ENCODE measurements around the gene HDAC8. TPM values are rescaled to one million over a fixed set of nuclear protein-coding genes. Genes with fewer than 3 reads are reported as not detected.

Gene HDAC8
- total RNA-seq (1 to 10 TPM; 5.8 to 6.8 TPM), total RNA-seq (2.3 to 23.8 (median 8.1) reads per million in 172 experiments)
- polyA plus RNA-seq (2013, experiment 1 of 2): 17.3 TPM
- 17.1 TPM for polyA plus RNA-seq (2013, experiment 2 of 2)

DNA sequence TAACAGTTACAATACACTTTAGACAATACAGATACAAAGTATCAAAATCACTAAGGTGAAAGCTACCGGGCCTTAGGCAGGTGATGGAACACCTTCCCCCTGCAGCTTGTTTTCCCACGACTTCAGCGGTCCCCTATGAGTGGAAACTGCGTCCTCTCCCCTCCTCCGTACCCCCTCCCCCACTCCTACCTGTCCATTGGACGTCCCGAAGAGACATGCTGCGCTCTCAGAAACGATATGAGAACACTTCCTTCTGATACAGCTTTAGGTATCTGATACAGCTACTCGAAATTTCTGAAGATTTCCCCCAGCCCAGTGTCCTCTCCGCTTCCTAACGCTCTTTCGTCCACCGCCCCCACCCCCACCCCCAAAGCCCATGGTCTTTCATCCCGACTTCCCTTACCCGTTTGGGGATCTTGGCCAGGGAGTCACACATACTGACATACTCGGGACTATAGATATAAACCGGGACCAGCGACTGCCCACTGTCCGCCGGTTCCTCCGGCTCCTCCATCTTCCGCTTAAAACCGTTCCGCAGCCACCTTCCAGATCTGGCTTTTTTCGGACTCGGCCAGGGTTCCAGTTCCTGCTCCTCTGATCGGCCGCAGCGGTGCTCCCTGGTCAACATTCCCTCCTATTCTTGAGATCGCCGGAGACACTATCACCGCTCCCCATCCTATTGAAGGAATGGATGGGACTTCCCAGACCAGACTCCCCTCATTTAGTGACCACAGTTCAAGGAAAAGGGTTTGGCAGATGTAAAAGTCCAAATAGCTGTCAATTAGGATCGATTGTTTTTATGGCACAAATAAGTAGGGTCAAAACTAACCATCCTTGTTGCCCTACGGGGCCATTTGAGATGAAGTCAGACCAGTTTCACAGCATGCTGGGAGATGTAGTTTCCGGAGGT, at the start of gene HDAC8:
Gene HDAC8 (minus strand): TSS at position 596 of the 910 bp plus-strand sequence. CDS start 82 bp downstream, at position 514.
- H3K4me3 ChIP-seq (ENCODE audit: low read length): peak within 1 kb of the TSS; percentile 88
- Mint-ChIP-seq H3K27ac (peak within 1 kb of the TSS; percentile 80), H3K36me3 (ENCODE audit: low read depth) (peaks cover 22% of the 10 kb centered on the region), H3K9me3 (no peaks in the 10 kb centered on the region), H3K4me1 (ENCODE audit: low read depth) (peaks cover 6% of the 10 kb centered on the region), H3K4me3 (peak within 1 kb of the TSS; percentile 97), H3K27me3 (no peaks in the 10 kb centered on the region)
- intact Hi-C loops (cut with DNase I, micrococcal nuclease): loop anchor here in 1 of 2 experiments (10.0 kb wide), 1 partner anchor 298 kb away; the partner anchor contains the start of gene RPS4X
- peak within 1 kb of the TSS in 1 of 2 donors; percentile 64 for H3K27ac ChIP-seq (ENCODE audit: low read depth in 1 of 2, low read length in 2 of 2)
- TF ChIP-seq, protein P1, sequence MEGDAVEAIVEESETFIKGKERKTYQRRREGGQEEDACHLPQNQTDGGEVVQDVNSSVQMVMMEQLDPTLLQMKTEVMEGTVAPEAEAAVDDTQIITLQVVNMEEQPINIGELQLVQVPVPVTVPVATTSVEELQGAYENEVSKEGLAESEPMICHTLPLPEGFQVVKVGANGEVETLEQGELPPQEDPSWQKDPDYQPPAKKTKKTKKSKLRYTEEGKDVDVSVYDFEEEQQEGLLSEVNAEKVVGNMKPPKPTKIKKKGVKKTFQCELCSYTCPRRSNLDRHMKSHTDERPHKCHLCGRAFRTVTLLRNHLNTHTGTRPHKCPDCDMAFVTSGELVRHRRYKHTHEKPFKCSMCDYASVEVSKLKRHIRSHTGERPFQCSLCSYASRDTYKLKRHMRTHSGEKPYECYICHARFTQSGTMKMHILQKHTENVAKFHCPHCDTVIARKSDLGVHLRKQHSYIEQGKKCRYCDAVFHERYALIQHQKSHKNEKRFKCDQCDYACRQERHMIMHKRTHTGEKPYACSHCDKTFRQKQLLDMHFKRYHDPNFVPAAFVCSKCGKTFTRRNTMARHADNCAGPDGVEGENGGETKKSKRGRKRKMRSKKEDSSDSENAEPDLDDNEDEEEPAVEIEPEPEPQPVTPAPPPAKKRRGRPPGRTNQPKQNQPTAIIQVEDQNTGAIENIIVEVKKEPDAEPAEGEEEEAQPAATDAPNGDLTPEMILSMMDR (IDR thresholded peaks at IDR 0.05): no peak
- ChIA-PET CTCF (interaction anchor here (1.0 kb wide), 1 partner anchor 295 kb away, joined by 4 read pairs; the partner anchor contains the start of gene RPS4X), POLR2A (interaction anchor here (1.3 kb wide), 1 partner anchor 295 kb away, joined by 3 read pairs; the partner anchor contains the start of gene RPS4X)
- no peaks in the 10 kb centered on the region for H3K9me3 ChIP-seq (ENCODE audit: control insufficient read depth in 1 of 2, insufficient read depth in 1 of 2, low read length in 2 of 2)
- DNase-seq: peak; percentile 7 to 79 (median 24)
- H3K36me3 ChIP-seq (ENCODE audit: insufficient read depth, low read length): peaks cover 12% of the 10 kb centered on the region
- no peaks in the 10 kb centered on the region for H3K4me1 ChIP-seq (ENCODE audit: insufficient read depth, low read length)
- ATAC-seq (ENCODE audit: poor library complexity): peak; percentile 83
- peaks cover 0 to 4% of the 10 kb centered on the region in 2 experiments for H3K27me3 ChIP-seq (ENCODE audit: control insufficient read depth in 1 of 2, insufficient read depth in 2 of 2, low read length in 2 of 2)

DNA sequence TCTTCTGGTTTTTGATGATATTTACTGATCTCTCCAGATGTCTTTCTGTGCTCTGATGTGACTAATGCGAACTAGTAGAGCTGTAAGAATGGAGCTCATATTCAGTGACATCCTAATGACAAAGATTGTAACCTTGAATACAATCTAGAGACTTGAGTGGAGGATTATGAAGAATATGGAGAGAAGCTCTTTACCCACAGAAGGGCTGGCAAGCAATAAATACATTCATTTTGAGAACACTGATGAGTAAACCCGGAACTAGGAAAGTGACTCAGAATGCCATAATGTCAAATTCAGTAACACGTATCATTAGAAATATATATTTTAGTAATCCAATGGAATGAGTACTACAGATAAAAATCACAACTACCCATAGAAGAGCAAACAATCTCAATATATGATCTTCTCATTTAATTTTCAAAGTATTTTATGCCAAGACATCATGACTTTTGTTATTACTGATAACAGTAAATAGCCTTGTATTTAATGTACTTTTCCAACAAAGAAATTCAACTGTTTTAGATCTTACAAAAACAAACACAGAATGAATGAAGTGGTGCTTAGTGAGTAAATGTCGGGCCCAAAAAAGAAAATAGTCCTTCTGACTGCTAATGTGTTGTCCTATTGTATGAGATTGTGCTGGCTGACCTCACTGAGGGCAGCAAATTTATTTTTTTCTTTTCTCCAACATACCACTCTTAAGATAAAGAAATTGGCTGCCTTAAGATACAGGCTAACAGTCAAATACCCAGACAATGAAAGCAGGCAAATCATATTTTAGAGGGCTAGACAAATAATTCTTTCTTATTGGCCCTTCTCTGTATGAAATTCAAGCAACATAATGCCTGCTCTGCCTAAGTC, 49.2 kb upstream of the HDAC8 start:
- H3K27ac ChIP-seq (ENCODE audit: low read depth in 1 of 2, low read length in 2 of 2): no peak overlapping the region
- H3K36me3 Mint-ChIP-seq (ENCODE audit: low read depth): no peaks in the 10 kb centered on the region
- no peak overlapping the region for H3K27ac Mint-ChIP-seq
- peaks cover 0 to 3% of the 10 kb centered on the region in 2 experiments for H3K27me3 ChIP-seq (ENCODE audit: control insufficient read depth in 1 of 2, insufficient read depth in 2 of 2, low read length in 2 of 2)
- intact Hi-C loops (cut with DNase I, micrococcal nuclease): no loop called here
- H3K9me3 Mint-ChIP-seq: no peaks in the 10 kb centered on the region
- H3K4me1 Mint-ChIP-seq (ENCODE audit: low read depth): no peaks in the 10 kb centered on the region
- no peaks in the 10 kb centered on the region for H3K27me3 Mint-ChIP-seq
- H3K4me3 Mint-ChIP-seq: no peak overlapping the region
- TF ChIP-seq, protein P1 (IDR thresholded peaks at IDR 0.05): no peak
- no peaks in the 10 kb centered on the region for H3K36me3 ChIP-seq (ENCODE audit: insufficient read depth, low read length)
- H3K4me3 ChIP-seq (ENCODE audit: low read length): no peak overlapping the region
- no peaks in the 10 kb centered on the region for H3K4me1 ChIP-seq (ENCODE audit: insufficient read depth, low read length)
- no peak for DNase-seq
- ATAC-seq (ENCODE audit: poor library complexity): no peak
- no peaks in the 10 kb centered on the region for H3K9me3 ChIP-seq (ENCODE audit: control insufficient read depth in 1 of 2, insufficient read depth in 1 of 2, low read length in 2 of 2)
- ChIA-PET CTCF (no interaction called here), POLR2A (no interaction called here)

DNA sequence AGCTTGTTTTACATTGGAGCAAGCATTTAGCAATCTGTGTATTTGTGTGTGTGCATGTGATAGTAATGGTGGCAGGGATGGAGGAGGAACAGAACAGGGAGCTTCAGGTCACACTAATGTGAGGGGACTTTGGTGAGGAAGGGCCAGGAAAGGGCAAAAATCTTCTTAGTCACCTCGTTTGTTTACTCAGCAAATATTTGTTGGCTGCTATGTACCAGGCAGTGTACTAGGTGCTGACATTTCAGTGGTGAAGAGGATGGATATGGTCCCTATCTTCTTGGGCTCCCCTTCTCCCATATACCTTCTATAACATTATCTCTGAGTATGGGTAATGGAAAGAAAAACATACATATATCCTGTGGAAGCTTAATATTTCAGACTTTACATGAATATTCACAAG, 48.5 kb upstream of the HDAC8 start:
- POLR2A ChIA-PET: no interaction called here
- no peak for DNase-seq
- intact Hi-C loops (cut with DNase I, micrococcal nuclease): no loop called here
- no peaks in the 10 kb centered on the region for H3K9me3 Mint-ChIP-seq
- H3K4me3 ChIP-seq (ENCODE audit: low read length): no peak overlapping the region
- H3K9me3 ChIP-seq (ENCODE audit: control insufficient read depth in 1 of 2, insufficient read depth in 1 of 2, low read length in 2 of 2): no peaks in the 10 kb centered on the region
- TF ChIP-seq, protein P1 (IDR thresholded peaks at IDR 0.05): no peak
- no peaks in the 10 kb centered on the region for H3K4me1 ChIP-seq (ENCODE audit: insufficient read depth, low read length)
- no peaks in the 10 kb centered on the region for H3K36me3 ChIP-seq (ENCODE audit: insufficient read depth, low read length)
- H3K27me3 Mint-ChIP-seq: no peaks in the 10 kb centered on the region
- H3K27ac Mint-ChIP-seq: no peak overlapping the region
- H3K4me1 Mint-ChIP-seq (ENCODE audit: low read depth): no peaks in the 10 kb centered on the region
- no peak for ATAC-seq (ENCODE audit: poor library complexity)
- no peak overlapping the region for H3K27ac ChIP-seq (ENCODE audit: low read depth in 1 of 2, low read length in 2 of 2)
- no peaks in the 10 kb centered on the region for H3K36me3 Mint-ChIP-seq (ENCODE audit: low read depth)
- H3K4me3 Mint-ChIP-seq: no peak overlapping the region
- H3K27me3 ChIP-seq (ENCODE audit: control insufficient read depth in 1 of 2, insufficient read depth in 2 of 2, low read length in 2 of 2): peaks cover 0 to 3% of the 10 kb centered on the region in 2 experiments
- CTCF ChIA-PET: no interaction called here

Data from CD4-positive, alpha-beta T cell (primary cell).